Germinal center (tissue), 1 donor: ENCODE results near the gene TAF6.

Source experiments
- DNase-seq: peaks from one replicate; pipeline ENCODE4 v3.0.0; 2012; ENCODE audit warnings: mixed read lengths, low spot score

TAF6 gene

DNA sequence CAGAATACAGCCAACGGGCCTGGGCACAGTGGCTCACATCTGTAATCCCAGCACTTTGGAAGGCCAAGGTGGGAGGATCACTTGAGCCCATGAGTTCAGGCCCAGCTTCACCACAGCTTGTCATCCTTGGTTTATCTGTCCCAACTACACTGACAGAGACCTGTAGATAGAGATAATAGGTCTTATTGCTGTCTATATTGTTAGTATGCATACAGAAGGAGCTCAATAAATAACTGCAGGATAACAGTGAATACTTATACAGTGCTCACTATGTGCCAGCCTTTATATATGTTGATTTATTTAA lies 1.5 kb upstream of the TAF6 start:
- DNase-seq, result no peak

DNA sequence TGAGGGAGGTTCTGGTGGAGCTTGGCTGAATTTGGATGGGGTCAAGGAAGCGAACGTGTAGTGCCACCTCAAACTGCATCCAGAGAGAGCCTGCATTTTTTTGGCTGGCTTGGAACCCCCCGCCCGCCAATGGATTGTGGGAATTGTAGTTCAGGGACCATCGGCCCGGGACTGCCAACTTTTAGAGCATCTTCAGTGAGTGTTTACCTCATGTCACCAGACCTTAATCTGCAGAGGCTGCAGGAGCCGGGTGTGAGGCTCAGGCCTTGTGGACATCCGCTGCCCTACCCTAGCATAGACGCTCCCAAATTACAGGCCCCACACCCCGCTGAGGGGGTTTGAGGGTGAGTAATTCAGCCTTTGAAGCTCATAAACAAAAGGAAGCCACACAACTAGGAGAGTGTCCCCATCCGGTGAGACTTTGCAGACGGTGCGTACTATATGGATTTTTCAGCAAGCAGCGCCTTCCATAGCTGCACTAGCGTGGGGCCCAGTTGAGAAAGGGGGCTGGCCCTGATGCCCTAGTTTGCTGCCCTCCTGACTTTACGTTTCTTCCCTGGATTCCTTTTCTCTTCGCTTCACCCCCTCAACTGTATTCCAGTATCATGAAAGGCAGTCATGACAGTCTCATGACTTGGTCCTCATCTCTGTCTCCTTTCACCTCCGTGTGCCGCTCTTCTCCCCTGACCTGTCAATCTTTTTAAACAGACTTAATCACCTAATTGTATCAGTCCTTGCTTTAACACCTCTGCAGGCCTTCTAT lies 993 bp upstream of the TAF6 start:
- peak; percentile 67 for DNase-seq

DNA sequence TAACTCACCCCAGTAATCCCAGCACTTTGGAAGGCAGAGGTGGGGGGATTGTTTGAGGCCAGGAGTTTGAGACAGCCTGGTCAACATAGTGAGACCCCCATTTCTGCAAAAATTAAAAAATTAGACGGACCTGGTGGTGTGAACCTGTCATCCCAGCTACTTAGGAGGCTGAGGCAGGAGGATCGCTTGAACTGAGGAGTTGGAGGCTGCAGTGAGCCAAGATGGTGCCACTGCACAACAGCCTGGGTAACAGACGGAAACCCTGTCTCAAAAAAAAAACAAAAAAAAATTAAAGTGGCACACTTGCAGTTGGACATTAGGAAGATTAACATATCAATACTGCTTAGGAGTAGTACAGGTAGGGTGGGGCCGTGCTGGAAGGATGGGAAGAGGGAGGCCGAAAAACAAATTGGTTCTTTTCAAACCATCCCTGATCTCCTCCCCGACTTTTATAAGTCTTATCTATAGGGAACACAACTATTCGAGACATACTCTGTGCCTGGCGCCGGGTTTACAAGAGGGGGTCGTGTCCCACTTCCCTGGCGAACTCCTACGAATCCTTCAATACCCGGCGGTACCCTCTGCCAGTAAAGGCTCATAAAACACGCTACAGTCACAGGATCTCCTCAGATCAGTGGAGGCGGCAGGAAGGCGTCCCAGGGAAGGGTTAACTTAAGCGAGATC lies 628 bp downstream of the TAF6 start:
- no peak for DNase-seq

DNA sequence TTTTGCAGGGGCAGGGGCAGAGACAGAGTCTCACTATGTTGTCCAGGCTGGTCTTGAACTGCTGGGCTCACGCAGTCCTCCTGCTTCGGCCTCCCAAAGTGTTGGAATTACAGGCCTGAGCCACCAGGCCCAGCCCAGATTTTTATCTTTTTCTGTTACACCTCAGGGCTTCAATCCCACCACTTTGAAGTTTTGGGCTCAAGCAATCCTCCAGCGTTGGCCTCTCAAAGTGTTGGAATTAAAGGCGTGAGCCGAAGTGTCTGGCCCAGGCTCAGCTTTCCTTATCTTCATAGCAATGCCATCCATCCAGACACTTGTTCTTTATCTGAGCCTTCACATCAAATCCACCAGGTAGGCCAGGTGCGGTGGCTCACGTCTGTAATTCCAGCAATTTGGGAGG lies 4.1 kb downstream of the TAF6 start:
- DNase-seq, result no peak

DNA sequence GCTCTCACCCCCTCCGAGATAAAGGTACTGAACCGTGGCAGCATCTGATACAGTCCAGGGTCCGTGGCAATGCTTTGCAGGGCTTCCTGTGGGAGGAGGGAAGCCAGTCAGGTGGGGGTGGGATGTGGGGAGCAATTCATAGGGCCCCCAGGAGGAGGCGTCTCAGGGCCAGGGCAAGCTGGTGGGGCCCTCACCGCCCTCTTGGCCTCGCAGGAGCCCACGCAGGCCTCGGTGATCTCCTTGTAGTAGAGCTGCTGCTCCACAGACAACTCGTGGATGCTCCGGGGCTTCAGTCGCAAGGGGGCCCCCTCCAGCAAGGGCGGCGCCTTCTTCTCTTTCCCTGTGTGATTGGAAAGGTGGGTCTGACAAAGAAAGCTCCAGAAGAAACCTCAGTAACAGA lies 7.2 kb downstream of the TAF6 start:
- DNase-seq, result no peak

DNA sequence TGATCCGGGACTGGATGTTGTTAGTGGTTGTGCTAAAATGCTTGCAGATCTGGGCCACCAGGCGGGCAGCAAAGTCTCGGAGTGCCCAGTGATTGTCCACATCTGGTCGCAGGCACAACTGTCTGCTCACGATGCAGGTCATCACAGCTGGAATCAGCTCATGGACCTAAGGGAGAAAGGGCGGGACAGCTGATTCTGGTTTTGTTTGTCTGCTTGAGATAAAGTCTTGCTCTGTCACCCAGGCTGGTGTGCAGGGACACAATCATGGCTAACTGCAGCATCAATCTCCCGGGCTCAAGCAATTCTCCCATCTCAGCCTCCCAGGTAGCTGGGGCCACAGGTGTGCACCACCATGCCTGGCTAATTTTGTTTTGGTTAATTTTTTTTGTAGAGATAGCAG lies 8.0 kb downstream of the TAF6 start:
- no peak for DNase-seq

DNA sequence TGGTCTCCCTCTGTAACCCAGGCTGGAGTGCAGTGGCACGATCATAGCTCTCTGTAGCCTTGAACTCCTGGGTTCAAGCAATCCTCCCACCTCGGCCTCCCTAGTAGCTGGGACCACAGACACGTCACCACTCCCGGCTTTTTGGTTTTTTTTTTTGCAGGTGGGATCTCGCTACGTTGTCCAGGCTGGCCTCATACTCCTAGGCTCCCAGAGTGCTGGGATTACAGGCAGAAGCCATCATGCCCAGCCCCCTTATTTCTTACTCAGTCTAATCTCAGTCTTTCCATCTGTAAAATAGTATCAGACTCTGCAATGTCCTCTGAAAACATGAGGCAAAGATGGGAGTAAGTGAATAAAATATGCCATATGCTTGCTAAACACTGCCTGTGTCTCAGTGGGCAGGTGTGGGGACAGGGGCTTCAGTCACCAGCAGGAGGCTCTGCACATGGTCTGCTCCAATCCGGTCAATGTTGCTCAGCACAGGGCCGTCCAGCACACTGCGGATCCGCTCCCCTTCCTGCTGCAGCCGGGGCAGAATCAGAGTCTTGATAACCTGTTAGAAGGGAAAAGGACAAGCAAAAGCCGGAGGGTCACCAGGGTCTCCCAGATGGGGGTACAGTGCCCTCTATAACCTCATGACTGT lies 9.5 kb downstream of the TAF6 start:
- DNase-seq, result no peak

DNA sequence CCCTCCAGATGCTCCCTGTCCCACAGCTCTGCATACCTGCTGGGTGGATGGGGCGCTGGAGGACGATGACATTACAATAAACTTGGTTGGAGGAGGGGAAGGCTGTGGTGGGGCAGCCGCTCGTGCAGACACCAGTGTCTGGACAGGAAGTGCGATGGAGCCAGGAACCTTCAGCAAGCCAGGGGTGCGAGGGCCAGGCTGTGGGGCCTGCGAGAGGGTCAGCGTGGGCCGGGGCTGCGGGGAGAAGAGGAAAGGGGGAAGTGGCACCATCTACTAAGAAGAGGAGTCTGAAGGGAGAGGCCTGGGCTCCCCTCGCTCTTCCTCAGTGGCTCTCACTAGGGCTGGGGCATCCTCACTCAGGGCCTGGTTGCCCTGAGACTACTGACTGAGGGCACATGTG lies 11.3 kb downstream of the TAF6 start:
- no peak for DNase-seq

DNA sequence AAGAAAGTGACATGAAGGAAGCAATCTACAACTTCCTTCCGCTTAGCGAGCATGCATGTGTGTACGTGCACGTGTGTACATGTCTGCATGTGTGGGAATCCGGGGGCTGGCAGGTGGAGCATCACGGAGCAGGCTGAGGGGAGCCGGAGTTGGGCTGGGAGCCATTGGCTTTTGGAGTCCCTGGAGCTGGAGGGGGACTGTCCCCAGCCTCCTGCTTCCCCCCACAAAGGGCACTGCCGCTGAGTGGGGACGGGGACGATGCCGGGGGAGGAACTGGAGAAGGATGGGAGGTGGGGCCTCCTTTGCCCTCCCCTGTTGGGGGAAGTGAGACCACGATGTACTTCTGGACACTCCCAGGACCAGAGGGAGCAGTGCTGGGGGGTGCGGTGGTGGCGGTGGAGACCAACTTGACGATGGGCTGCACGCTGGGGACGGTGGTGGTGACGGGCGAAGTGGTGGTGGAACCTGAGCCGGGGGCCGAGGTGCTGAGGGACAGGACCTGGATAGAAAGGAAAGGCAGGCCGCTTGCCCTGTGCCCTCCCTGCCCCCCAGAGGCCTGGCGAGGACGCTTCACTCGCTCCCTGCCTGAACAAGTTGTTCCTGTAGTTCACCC lies 11.9 kb downstream of the TAF6 start:
- DNase-seq, result no peak

DNA sequence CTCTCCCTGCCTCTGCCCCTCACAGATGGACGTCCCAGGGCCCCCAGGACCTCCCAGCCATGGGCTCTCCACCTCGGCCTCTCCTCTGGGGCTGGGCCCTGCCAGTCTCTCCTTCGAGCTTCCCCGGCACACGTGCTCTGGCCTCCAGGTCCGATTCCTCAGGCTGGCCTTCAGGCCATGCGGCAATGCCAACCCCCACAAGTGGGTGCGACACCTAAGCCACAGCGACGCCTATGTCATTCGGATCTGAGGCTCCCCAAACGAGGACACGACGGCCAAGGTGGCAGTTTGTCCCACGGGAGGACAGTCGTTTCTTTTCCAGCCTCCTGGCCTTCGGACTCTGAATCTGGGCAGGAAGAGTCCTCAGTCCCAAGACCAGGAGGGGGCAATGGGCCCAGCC lies 12.5 kb downstream of the TAF6 start:
- no peak for DNase-seq

DNA sequence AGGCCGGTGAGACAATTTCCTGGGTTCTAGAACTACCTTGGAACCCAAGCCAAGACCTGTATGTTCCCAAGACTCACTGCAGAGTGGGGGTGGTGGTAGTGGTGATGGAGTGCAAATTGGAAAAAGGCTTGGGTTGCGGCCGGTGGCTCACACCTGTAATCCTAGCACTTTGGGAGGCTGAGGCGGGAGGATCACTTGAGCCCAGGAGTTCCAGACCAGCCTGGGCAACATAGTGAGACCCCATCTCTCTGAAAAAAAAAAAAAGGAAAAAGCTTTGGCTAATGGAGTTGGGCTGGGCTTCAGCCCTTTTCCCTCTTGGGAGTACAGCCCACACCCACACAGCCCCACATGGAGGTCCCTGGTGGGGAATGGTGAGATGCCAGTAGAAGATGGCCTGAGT lies 13.6 kb downstream of the TAF6 start:
- no peak for DNase-seq

DNA sequence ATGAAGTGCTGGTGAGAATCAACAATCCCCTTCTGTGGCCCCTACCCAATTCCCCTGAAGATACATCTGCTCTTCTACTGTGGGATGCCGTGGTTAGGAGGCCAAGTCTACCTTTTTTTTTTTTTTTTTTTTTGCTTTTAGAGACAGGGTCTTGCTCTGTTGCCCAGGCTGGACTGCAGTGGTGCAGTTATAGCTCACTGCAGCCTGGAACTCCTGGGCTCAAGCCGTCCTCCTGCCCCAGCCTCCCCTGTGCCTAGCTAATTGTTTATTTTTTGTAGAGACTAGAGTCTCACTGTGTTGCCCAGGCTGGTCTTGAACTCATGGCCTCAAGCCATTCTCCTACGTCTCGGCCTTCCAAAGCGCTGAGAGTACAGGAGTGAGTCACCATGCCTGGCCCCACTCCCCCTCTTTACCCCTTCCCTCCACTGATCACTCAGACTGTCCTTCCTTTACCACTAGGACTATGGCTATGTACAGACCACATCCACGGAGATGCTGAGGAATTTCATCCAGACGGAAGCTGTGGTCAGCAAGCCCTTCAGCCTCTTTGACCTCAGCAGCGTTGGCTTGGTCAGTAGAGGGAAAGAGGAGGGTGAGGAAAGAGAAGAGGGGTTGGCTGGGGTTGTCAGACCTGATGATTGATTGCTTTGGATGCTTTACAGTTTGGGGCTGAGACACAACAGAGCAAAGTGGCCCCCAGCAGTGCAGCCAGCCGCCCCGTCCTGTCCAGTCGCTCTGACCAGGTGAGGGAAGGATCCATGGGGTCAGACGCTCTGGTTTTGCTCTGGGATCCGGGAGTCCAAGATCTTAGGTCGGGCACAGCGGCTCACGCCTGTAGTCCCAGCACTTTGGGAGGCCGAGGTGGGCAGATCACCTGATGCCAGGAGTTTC lies 16.0 kb downstream of the TAF6 start:
- DNase-seq, result no peak

DNA sequence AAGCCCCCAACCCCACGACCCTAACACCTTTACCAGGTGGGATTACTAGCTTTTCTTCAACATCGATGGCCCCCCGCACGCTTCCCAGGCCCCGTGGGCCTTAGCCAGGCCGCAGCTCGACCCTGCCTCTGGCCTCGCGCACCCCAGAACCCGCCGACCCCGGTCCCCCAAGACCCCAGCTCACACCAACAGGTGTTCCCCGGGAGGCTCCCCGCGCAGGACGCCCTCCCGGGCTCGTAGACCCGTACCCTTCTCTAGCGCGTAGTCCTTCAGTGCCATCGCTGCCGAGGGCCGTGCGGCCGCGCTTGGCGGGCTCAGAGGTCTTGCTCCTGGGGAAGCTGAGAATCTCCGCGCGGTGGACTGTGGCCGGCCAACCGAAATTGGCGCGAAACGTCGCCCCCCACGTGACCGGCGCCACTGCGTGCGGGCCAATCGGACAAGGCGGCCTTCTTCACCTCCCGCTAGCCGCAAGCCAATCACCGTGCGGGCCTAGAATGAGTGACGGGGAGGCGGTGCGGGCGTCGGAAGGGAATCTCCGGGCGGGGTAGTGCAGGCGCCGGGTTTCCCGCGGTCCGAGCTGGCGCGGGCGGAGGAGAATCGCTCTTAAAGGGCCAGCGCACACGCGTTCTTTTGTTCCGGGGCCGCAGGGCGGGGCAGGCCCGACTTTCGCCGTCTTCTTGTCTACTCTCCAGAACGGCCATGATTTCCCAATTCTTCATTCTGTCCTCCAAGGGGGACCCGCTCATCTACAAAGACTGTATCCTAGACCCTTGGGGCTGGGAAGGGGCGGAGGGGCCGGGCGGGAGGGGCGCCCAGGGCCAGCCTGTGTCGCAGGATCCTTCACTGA lies 17.9 kb downstream of the TAF6 start, which contains the start of the genes AP4M1 and MCM7:
Gene AP4M1, plus strand, starts transcription at position 628 of the 847 bp plus-strand sequence. Its CDS starts 72 bp downstream, at position 700.
Gene MCM7, minus strand, starts transcription at position 382 of the 847 bp plus-strand sequence. Its CDS starts 103 bp downstream, at position 279.
- DNase-seq, result peak; percentile 99

DNA sequence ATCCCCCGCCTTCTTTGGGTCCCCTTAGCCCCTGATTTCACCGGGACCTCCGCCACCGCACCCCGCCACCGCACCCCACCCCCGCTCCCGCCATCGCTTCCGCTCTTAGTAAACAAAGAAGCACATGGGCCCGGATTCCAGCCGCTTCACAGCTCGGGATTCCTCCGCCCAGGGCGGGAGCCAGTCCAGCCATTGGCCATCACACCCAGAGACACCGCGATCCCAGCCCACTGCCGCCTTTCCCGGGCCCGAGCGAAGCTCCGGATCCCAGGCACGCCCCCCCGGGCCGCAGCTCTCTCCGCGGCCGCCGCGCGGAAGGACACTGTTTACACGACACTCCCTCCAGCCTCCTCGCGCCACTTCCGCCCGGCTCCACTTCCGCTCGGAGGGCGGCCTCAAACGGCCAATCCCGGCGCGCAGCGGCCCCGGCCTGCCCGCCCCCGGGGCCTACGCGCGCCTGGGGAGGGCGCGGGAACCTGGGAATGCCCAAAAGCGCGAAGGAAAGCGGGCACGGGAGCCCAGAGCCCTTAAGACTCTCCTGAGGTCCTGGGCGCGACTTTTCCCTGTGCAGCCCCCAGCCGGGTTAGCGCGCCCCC lies 18.6 kb downstream of the TAF6 start:
- peak; percentile 95 for DNase-seq

DNA sequence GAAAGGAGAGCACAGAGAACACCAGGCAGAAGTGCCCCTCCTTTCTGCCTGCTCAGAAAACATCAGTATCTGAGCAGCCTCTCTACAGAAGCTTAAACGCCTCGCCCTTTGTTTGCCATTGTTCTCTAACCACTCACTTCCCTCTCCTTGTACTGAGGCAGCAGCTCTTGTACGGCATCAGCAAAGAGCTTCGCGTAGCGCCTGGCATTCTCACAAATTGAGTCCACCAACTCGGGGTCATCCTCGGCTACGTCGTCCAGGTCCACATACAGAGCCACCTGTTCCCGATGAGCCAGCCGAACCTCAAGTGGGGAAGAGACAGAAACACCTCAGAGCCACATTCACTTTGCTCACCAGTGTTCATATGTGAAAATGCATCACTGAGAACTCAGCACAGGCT lies 19.7 kb downstream of the TAF6 start:
- no peak for DNase-seq

DNA sequence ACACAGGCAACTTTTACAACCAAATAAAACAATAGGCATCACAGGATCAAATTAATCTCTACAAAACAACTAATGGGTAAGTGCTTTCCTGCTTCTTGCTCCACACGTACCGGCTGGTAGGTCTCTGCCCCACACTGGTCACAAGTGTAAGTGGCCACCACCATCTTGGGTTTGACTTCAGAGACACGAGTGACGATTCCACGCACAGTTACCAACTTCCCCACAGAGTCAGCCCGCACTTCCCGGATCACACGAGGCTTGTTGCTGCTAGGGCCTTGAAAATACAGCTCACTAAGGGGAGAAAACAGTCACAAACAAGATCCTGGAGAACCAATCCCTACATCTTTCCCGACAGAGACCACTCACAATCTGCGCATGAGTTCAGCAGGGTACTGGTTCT lies 20.2 kb downstream of the TAF6 start:
- DNase-seq, result no peak

DNA sequence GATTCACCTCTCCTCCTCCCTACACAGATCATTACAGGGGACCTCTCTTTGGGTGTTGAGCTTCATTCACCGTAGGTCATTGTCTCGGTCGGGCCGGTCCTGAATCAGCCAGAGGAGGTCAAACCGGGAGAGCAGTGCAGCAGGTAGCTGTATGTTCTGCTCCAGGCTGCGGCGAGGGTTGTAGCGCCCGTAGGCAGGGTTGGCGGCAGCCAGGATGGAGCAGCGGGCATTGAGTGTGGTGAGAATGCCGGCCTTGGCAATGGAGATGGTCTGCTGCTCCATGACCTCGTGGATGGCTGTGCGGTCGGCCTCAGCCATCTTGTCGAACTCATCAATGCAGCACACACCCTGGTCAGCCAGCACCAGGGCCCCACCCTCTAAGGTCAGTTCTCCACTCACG lies 23.5 kb downstream of the TAF6 start:
- no peak for DNase-seq

DNA sequence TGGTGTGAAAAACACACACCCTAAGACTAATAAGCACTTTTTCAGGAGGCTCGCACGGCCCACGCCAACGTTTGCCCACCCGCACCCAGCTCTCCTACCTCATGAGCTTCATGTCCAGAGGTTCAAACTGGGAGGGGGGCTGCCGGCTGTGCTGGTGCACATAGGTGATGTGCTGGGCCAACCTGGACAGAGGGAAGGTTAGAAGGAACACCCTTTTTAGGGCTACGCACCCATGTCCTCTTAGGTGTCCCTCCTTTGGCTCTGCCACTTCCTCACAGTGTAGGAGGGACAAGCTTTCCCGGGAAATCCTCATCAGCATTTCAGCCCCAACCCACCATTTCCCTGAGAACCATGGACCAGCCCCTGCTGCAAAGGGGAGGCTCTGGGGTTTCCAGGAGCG lies 23.9 kb downstream of the TAF6 start:
- no peak for DNase-seq

DNA sequence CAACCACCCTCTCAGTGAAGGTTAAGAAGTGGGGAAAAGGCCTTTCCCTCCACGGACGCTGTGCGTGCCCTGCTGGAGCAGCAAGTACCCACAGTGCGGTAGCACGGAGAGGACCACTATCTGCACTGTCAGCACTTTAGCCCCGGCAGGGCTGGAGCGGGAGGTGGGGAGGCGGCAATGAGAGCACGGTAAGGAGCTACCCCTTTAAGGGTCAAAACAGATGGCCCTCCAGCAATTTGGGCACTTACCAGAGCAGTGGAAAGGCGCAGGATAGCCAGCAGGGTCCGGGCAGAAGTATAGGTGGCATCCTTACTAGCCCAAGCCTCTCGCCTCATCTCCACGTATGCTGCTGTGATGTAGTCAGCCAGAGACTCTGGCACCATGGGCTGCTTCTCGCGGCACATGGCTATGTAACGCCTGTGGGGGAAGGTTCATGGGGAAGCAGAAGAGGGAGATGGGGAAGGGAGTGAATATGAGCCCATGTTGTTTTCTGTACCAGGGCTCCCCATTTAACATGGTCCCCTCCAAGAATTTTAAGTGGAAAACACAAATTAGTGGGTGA lies 25.2 kb downstream of the TAF6 start:
- DNase-seq, result no peak

DNA sequence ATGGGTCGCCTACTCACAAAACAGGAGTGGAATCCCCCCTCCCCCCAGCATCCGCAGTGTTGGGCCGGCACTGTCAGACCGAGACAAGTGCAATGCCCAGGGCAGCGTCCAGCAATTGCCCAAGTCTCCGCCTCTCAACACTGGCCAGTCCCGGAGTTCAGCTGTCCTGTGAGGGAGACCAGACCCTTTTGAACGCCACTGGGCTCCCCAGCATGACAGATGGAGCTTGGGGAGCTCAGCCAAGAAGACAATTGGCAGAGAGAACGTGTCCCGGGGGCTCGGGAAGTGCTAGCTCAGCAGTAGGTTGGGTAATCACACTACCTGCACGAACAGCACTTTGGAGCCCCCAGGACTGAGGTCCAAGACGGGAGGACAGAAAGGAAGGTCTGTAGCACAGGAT lies 25.7 kb downstream of the TAF6 start:
- no peak for DNase-seq
